Activated naive CD8-positive, alpha-beta T cell treated with anti-CD3 and anti-CD28 coated beads, Interleukin-2, amount 50 U/mL, for 24 hours (primary cell): Measurements from ENCODE around the gene SRXN1.
"Not testable (repeated sequence)": the region's sequence is repeated elsewhere in the genome, so short reads cannot be mapped to it uniquely, and the experiment has no call there.

Experiments
- ATAC-seq: fragments of 150-1000 bp; cut with Tn5 transposase; one replicate; pipeline ENCODE4 v1.10.0; 2021
- DNase-seq: peaks from one replicate; pipeline ENCODE4 v3.0.0; 2021
- H3K27ac Mint-ChIP-seq: one replicate; pipeline ENCODE4 v1.8.0; 2021; ENCODE audit warnings: mild to moderate bottlenecking, mixed read lengths
- H3K27me3 Mint-ChIP-seq: one replicate; pipeline ENCODE4 v1.8.0; 2021; ENCODE audit warnings: mixed read lengths
- H3K36me3 Mint-ChIP-seq: one replicate; pipeline ENCODE4 v1.8.0; 2021; ENCODE audit warnings: low read depth, mixed read lengths
- H3K4me1 Mint-ChIP-seq: one replicate; pipeline ENCODE4 v1.8.0; 2021; ENCODE audit warnings: mixed read lengths
- H3K4me3 Mint-ChIP-seq: one replicate; pipeline ENCODE4 v1.8.0; 2021; ENCODE audit warnings: mild to moderate bottlenecking, moderate library complexity, mixed read lengths
- H3K9me3 Mint-ChIP-seq: one replicate; pipeline ENCODE4 v1.8.0; 2021; ENCODE audit warnings: mixed read lengths

Gene SRXN1

GRCh38 chr20:653590-654416 is 803 bp upstream of the SRXN1 start:
- Mint-ChIP-seq H3K27me3 (peaks cover 17% of the 10 kb centered on the region), H3K4me3 (peak overlapping the region; percentile 84), H3K36me3 (peaks cover 16% of the 10 kb centered on the region), H3K4me1 (peaks cover 26% of the 10 kb centered on the region), H3K9me3 (no peaks in the 10 kb centered on the region), H3K27ac (peak overlapping the region; percentile 81)
- ATAC-seq = no peak
- DNase-seq = no peak

- DNase-seq (no peak), ATAC-seq (no peak)
- Mint-ChIP-seq H3K27me3 (peaks cover 8% of the 10 kb centered on the region), H3K4me3 (peak overlapping the region; percentile 84), H3K27ac (peak overlapping the region; percentile 84), H3K36me3 (peaks cover 28% of the 10 kb centered on the region), H3K9me3 (no peaks in the 10 kb centered on the region), H3K4me1 (peaks cover 26% of the 10 kb centered on the region)
These were observed 338 bp downstream of the SRXN1 start for GRCh38 chr20:652615-653109.

- ATAC-seq (no peak), DNase-seq (no peak)
- no peaks in the 10 kb centered on the region for H3K9me3 Mint-ChIP-seq
- H3K27ac Mint-ChIP-seq = peak overlapping the region; percentile 84
- peaks cover 26% of the 10 kb centered on the region for H3K4me1 Mint-ChIP-seq
- peaks cover 8% of the 10 kb centered on the region for H3K27me3 Mint-ChIP-seq
- H3K4me3 Mint-ChIP-seq = peak overlapping the region; percentile 84
- H3K36me3 Mint-ChIP-seq = peaks cover 33% of the 10 kb centered on the region
These were observed 1.0 kb downstream of the SRXN1 start for GRCh38 chr20:651713-652614.

- H3K4me3 Mint-ChIP-seq = peak overlapping the region; percentile 84
- H3K36me3 Mint-ChIP-seq = peaks cover 37% of the 10 kb centered on the region
- ATAC-seq (no peak), DNase-seq (no peak)
- H3K27me3 Mint-ChIP-seq = peaks cover 8% of the 10 kb centered on the region
- H3K27ac Mint-ChIP-seq = no peak overlapping the region
- H3K4me1 Mint-ChIP-seq = peaks cover 28% of the 10 kb centered on the region
- H3K9me3 Mint-ChIP-seq = no peaks in the 10 kb centered on the region
These were observed 2.0 kb downstream of the SRXN1 start for GRCh38 chr20:650954-651353.

GRCh38 chr20:650281-650680 is 2.7 kb downstream of the SRXN1 start:
- ATAC-seq (no peak), DNase-seq (no peak)
- Mint-ChIP-seq H3K36me3 (peaks cover 37% of the 10 kb centered on the region), H3K27ac (no peak overlapping the region), H3K27me3 (peaks cover 6% of the 10 kb centered on the region), H3K4me1 (peaks cover 33% of the 10 kb centered on the region), H3K9me3 (no peaks in the 10 kb centered on the region), H3K4me3 (no peak overlapping the region)

GRCh38 chr20:647479-648019 is 5.5 kb downstream of the SRXN1 start:
- Mint-ChIP-seq H3K4me3 (no peak overlapping the region), H3K27me3 (peaks cover 12% of the 10 kb centered on the region), H3K36me3 (peaks cover 37% of the 10 kb centered on the region), H3K27ac (no peak overlapping the region), H3K9me3 (no peaks in the 10 kb centered on the region), H3K4me1 (peaks cover 25% of the 10 kb centered on the region)
- DNase-seq (no peak), ATAC-seq (no peak)

- Mint-ChIP-seq H3K27me3 (peaks cover 12% of the 10 kb centered on the region), H3K4me3 (no peak overlapping the region), H3K27ac (no peak overlapping the region), H3K9me3 (no peaks in the 10 kb centered on the region), H3K4me1 (peaks cover 19% of the 10 kb centered on the region), H3K36me3 (peaks cover 37% of the 10 kb centered on the region)
- DNase-seq = no peak
- ATAC-seq = no peak
These were observed 6.1 kb downstream of the SRXN1 start for GRCh38 chr20:646868-647233.

GRCh38 chr20:646107-646867 is 6.7 kb downstream of the SRXN1 start:
- no peak for DNase-seq
- Mint-ChIP-seq H3K4me3 (no peak overlapping the region), H3K4me1 (peaks cover 17% of the 10 kb centered on the region), H3K27ac (no peak overlapping the region), H3K36me3 (peaks cover 37% of the 10 kb centered on the region), H3K27me3 (peaks cover 15% of the 10 kb centered on the region), H3K9me3 (no peaks in the 10 kb centered on the region)
- no peak for ATAC-seq

- ATAC-seq (peak; percentile 63), DNase-seq (peak; percentile 83)
- H3K4me3 Mint-ChIP-seq = no peak overlapping the region
- peaks cover 18% of the 10 kb centered on the region for H3K27me3 Mint-ChIP-seq
- no peak overlapping the region for H3K27ac Mint-ChIP-seq
- no peaks in the 10 kb centered on the region for H3K9me3 Mint-ChIP-seq
- peaks cover 33% of the 10 kb centered on the region for H3K36me3 Mint-ChIP-seq
- H3K4me1 Mint-ChIP-seq = peaks cover 19% of the 10 kb centered on the region
These were observed 7.5 kb downstream of the SRXN1 start for GRCh38 chr20:645318-646106.

- no peaks in the 10 kb centered on the region for H3K9me3 Mint-ChIP-seq
- H3K36me3 Mint-ChIP-seq = peaks cover 27% of the 10 kb centered on the region
- ATAC-seq = no peak
- no peak overlapping the region for H3K27ac Mint-ChIP-seq
- peaks cover 24% of the 10 kb centered on the region for H3K27me3 Mint-ChIP-seq
- no peak for DNase-seq
- no peak overlapping the region for H3K4me3 Mint-ChIP-seq
- H3K4me1 Mint-ChIP-seq = peaks cover 15% of the 10 kb centered on the region
These were observed 8.2 kb downstream of the SRXN1 start for GRCh38 chr20:644692-645317.

GRCh38 chr20:642398-643174 is 10.4 kb downstream of the SRXN1 start:
- DNase-seq = no peak
- Mint-ChIP-seq H3K4me1 (peaks cover 15% of the 10 kb centered on the region), H3K27me3 (peaks cover 26% of the 10 kb centered on the region), H3K36me3 (peaks cover 9% of the 10 kb centered on the region), H3K27ac (no peak overlapping the region), H3K4me3 (no peak overlapping the region), H3K9me3 (no peaks in the 10 kb centered on the region)
- peak; percentile 17 for ATAC-seq

- ATAC-seq, H3K4me3 Mint-ChIP-seq, H3K36me3 Mint-ChIP-seq, H3K9me3 Mint-ChIP-seq, H3K27ac Mint-ChIP-seq, DNase-seq: not testable (repeated sequence)
- Mint-ChIP-seq H3K4me1 (peaks cover 15% of the 10 kb centered on the region), H3K27me3 (peaks cover 26% of the 10 kb centered on the region)
These were observed 11.0 kb downstream of the SRXN1 start for GRCh38 chr20:642013-642397.
